GM18873 (cell line): ENCODE data around the gene NFIA.

Source experiments
- ATAC-seq: cut with Tn5 transposase; IDR thresholded peaks from one replicate; pipeline ENCODE4 v1.9.1; 2021; ENCODE audit warnings: mild to moderate bottlenecking, moderate library complexity, moderate number of reproducible peaks; ENCODE audit not compliant: unreplicated experiment, low FRiP score

The NFIA gene

GRCh38 chr1:61237147-61237546, 154.8 kb downstream of the NFIA start:
- ATAC-seq, result no peak

DNA sequence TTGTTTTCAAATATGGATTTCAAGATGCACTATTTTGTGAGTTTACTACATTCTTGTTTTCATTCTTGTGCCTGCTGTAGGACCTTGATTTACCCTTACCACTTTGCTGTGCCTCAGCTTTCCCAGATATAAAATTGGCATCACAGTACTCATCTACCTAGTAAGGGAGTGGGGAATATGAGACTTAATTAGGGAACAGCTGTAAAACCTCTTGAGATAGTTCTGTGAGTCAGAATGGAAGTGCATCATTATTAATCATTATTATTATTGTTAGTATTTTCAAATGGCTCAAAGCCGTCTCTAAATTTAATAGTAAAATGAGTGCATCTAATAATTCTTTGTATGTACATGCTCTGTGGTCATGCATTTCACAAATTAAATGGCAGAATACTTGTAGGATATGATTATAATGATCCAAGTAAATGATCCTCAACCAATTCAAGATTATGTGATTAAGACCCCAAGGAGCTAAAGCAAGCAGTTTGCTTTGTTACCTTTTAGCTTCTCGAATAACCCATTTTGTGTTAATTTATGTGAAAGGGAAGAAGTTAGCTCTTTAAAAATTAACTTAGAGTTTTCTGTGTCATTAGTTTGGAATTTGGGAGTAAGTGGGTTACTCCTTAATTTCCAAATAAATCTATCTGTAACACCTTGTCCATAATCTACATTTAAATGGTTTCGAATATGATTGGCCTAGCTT, 155.4 kb downstream of the NFIA start:
- ATAC-seq, result no peak

- no peak for ATAC-seq
Observed at GRCh38 chr1:61238359-61238665, 156.0 kb downstream of the NFIA start.

DNA sequence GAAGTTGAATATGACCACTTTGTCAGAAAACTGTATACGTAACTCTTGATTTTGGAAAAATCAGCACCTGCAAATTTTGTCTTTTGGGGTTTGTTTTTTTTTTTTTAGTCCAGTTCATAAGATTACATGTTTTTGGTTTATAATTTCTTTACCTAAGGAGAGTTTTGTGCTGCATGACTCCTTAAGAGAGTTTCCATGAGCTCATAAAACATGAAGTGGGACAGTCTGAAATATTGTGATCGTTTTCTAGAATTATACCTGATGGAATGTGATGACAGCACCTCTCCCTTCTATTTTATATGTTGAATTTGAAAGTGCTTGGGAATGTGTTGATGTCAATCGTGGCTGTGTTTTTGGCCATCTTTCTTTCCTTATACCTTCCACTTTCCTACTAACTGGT, 158.5 kb downstream of the NFIA start:
- ATAC-seq, result no peak

GRCh38 chr1:61241411-61241838, 159.1 kb downstream of the NFIA start:
- no peak for ATAC-seq

GRCh38 chr1:61241973-61242381, 159.6 kb downstream of the NFIA start:
- ATAC-seq, result no peak

DNA sequence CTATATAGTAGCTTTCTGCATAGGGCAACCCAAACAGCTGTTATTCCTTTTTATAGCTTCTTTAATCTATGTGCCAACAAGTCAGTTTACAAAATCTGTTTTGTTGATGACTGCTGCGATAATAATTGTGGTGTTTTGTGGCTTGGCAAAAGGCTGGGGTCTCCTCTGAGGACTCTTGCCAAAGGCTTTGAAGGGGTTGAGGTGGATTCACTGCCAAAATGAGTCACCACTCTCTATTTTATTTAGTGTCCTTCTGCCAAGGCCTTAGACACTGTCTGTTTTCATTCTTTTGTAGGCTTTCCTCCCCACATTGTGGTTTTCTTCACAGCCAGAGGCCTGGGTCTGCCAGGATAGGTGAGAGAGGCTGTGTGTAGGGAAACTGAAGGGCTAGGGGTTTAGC, 161.8 kb downstream of the NFIA start:
- ATAC-seq, result no peak

DNA sequence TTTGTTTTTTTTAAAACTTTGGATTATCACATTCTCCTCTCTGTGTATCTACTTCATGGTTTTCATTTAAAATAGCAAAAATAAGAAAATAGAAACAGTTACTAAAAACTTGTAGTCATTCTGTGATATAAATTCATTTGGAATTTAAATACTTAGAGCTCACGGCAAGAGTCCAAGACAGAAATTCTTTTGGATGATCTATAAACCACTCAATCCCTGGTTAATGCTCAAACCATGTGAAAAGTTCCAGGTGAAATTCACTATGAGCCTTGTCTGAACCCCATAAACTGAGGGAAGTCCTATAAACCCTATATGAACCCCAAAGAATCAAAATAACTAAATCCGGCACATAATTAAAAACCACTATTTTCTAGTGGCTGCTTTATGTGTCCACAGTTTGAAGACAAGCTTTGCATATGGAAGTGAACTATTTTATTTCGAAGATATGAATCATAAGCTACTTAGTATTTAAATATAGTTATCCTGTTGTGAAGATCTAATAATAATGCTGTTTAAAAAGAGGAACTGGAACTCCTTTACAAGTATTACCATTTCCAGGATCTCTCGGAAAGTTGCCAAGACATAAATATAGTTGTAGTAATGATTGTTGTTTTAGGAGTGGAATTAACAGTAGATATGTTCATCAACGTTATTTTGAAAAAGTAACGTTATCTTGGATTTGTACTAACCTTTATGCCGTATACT, 163.5 kb downstream of the NFIA start:
- no peak for ATAC-seq

GRCh38 chr1:61247051-61247825, 164.9 kb downstream of the NFIA start:
- ATAC-seq, result no peak

GRCh38 chr1:61247881-61248752, 165.8 kb downstream of the NFIA start:
- ATAC-seq, result no peak

DNA sequence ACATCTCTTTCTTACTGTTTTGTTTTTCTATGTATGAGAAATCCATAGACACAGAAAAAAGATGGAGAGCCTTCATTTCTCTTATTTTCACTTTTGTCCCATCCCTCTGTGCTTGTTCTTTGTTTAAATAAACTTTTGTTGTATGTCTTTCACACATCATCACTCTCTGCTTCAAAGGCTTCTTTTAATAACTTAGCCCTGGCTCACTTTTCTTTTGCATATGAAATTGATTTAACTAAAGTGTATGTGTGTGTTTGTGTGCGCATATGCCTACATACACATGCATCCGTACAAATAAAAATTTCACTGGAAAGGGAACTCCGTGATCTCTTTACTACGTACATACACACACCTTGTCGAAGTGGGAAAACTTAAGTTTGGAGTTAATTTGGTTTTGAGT, 168.6 kb downstream of the NFIA start:
- ATAC-seq, result no peak

DNA sequence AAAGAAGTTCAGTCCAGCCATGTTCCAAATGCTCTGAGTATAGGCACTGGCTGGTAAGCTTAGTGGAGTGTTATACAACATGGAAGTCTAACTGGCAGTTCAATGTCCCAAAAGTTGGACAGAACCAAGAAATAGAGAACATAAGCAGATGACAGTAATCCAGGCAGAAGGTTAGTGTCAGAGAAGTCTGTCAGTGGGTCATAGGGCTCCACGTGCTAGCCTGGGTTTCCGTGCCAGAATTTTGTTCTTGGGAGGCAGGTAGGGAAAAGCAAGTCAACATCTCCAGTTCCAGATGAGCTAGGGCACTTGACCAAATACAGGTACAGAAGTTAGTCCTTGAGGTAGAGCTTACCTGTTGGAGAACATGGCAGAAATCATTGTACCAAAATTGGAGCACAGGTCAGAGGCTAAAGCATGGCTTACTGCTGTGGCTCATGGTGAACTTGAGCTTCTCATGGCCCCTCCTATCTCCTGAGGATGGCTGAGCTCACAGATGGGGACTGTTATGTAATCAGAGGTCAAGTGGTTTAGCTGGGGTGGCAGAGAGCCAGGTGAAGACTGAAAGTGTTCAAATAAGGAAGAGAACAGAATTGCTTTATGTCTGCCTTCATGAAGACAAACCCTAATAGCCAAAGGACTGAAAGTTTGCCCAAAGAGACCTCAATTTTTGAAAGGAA, 170.8 kb downstream of the NFIA start:
- no peak for ATAC-seq

DNA sequence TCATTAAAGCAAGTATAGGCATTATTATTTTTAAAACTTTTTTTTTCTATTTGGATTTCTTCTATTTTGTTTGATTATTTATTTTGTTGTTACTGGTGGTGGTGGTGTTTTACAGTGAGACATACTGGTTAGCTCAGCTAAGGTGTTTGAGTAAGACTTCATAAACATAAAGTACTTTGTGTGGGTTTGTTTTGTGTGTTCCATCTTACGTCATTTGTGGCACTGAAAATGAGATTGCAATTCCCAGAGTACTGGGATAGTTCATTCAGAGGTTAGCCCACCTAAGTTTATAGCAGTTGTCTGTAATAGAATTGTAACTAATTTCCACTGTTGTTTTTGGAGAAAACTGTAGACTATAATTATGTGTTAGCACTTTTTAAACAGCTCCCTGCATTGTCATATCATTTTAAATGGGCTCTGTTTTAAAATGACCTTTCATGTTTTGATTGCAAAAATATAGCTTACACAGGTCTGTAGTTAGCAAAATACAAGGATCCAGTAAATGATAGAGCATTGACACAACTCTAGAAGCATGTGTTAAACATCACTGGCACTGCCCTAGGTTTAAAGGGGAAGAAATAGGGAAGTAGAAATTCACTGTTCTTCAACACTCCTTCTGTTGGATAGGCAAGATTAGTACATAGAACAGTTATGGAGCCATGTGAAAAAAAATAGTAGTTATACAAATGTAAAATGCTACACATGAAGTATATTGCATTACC, 171.7 kb downstream of the NFIA start:
- ATAC-seq, result no peak

GRCh38 chr1:61254634-61255357, 172.4 kb downstream of the NFIA start:
- no peak for ATAC-seq

- no peak for ATAC-seq
Observed at GRCh38 chr1:61255358-61255703, 173.0 kb downstream of the NFIA start.

DNA sequence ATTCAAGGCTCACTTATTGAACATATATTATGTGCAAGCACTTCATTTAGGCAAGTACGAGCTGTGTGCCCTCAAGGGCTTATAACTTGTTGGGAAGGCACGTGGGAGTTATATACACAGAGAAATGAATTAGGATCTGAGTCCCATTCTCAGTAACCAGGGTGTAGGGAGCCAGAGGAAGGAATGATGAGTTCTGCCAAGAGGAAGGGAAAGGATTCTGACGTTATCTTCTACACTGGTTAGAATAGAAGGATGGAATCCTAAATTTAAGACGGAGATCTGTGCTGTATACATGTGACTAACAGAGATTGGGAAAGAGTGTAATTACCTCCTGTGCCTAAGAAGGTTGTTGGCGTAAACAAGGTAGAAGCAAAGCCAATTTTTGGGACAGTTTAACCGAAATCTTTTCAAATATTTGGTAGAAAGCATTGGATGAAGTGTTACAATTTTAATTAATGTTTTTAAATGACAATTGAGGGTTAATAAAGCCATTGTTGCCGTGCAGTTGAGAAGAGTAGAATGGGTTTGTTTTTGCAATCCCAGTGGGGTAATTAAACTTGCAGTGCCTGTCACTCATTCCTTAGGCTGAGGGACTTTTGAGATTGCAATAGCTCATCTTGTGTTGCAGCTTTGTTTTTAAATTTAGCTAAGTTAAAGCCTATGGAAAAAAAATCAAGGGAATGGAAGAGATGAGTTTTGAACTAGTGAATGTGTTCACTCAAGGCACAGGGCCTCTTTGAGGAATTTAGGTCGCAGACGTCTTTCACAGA, 177.2 kb downstream of the NFIA start:
- no peak for ATAC-seq

GRCh38 chr1:61260171-61260570, 177.8 kb downstream of the NFIA start:
- no peak for ATAC-seq

GRCh38 chr1:61261595-61261994, 179.2 kb downstream of the NFIA start:
- no peak for ATAC-seq
